Measurements from ENCODE around the gene SRRM1.

- TF ChIP-seq POLR2A (IDR thresholded peaks at IDR 0.05) = no peak
- no peak for TF ChIP-seq CTCF (IDR thresholded peaks at IDR 0.05)
Observed at GRCh38 chr1:24696756-24697330, 53.7 kb downstream of the SRRM1 start.

All from sigmoid colon (tissue), 3 donors.